ENCODE results near the gene NOTCH1. TPM values are rescaled to one million over a fixed set of nuclear protein-coding genes. Genes with fewer than 3 reads are reported as not detected.

NOTCH1 gene
- total and polyA plus RNA-seq, 4 donors = 28.2 to 75.9 (median 50.0) TPM

DNA sequence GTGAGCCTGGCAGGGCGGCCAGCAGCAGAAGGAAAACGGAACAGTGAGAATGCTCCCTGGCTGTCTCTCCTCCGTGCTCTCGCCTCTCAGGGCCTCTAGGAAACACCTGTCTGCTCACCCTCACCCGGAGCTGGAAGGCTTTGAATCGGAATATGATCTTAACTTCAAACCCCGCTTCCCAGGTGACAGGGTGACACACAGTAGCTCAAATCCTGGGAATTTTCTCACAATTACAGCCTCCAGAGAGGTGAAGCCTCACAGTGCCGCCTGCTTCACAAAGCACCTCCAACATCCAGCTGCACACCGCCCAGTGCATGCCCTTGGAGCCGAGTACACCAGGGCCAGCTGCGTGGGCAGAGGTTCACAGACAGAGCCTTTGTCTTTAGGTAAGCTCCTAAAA, 75.5 kb downstream of the NOTCH1 start:
- H3K4me3 ChIP-seq (ENCODE audit: low read depth, low read length) = no peak overlapping the region
- H3K27me3 ChIP-seq (ENCODE audit: control insufficient read depth, insufficient read depth, low read length) = no peaks in the 10 kb centered on the region
- H3K4me1 ChIP-seq (ENCODE audit: control insufficient read depth, insufficient read depth, low read length) = no peaks in the 10 kb centered on the region
- no peaks in the 10 kb centered on the region for H3K9me3 ChIP-seq (ENCODE audit: control insufficient read depth, insufficient read depth, low read length)
- 93% methylated on average over 11 of the region's 11 CpGs for WGBS (ENCODE audit: insufficient coverage)
- DNase-seq (ENCODE audit: low read depth in 4 of 6, low spot score in 6 of 6) = no peak
- peaks cover 97% of the 10 kb centered on the region for H3K36me3 ChIP-seq (ENCODE audit: control insufficient read depth, insufficient read depth, low read length)
- no peak overlapping the region for H3K27ac ChIP-seq (ENCODE audit: low read depth, low read length)

DNA sequence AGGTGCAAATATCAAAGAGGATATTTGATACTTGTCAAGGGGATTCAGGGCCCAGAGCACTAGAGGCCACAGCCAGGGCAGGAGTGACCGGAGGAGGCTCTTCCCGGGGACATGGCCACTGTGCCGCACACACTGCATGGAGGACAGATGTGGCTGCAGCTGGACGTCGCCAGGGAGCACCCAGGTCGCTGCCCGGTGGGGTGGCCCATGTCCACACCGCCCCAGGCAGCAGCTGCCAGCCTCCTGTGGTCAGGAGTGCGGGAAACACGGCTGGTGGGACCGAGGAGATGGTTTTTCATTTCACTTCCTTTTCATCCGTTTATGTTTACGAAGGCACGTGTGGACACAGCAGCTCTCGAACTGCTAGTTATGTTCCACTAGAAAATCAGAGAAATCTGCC, 78.1 kb downstream of the NOTCH1 start:
- no peak for DNase-seq (ENCODE audit: low read depth in 4 of 6, low spot score in 6 of 6)
- WGBS (ENCODE audit: insufficient coverage) = 84% methylated on average over 11 of the region's 15 CpGs
- Histone ChIP-seq H3K4me3 (ENCODE audit: low read depth, low read length) (no peak overlapping the region), H3K4me1 (ENCODE audit: control insufficient read depth, insufficient read depth, low read length) (no peaks in the 10 kb centered on the region), H3K27ac (ENCODE audit: low read depth, low read length) (no peak overlapping the region), H3K9me3 (ENCODE audit: control insufficient read depth, insufficient read depth, low read length) (no peaks in the 10 kb centered on the region), H3K36me3 (ENCODE audit: control insufficient read depth, insufficient read depth, low read length) (peaks cover 97% of the 10 kb centered on the region), H3K27me3 (ENCODE audit: control insufficient read depth, insufficient read depth, low read length) (no peaks in the 10 kb centered on the region)

DNA sequence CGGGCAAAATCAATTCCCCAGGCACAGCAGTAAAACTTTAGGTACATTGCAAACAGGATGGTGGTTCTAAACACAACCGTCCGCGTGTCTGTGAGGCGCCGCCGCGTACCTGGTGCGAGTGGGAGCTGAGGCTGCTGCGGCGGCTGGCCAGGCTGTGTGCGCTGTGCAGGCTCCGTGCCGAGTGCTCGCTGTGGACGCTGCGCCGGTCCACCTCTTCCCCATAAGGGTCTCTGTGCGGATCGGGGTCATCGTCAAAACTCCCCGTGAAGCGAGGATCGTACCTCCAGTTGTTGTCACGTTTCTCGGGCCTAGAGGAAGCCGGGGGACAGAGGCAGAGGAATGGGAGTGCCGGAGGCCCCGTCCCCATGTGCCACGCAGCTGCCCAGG, 79.7 kb downstream of the NOTCH1 start:
- H3K9me3 ChIP-seq (ENCODE audit: control insufficient read depth, insufficient read depth, low read length) = no peaks in the 10 kb centered on the region
- peaks cover 97% of the 10 kb centered on the region for H3K36me3 ChIP-seq (ENCODE audit: control insufficient read depth, insufficient read depth, low read length)
- H3K27me3 ChIP-seq (ENCODE audit: control insufficient read depth, insufficient read depth, low read length) = no peaks in the 10 kb centered on the region
- H3K27ac ChIP-seq (ENCODE audit: low read depth, low read length) = no peak overlapping the region
- no peaks in the 10 kb centered on the region for H3K4me1 ChIP-seq (ENCODE audit: control insufficient read depth, insufficient read depth, low read length)
- no peak for DNase-seq (ENCODE audit: low read depth in 4 of 6, low spot score in 6 of 6)
- whole genome bisulfite sequencing (ENCODE audit: insufficient coverage) = 97% methylated on average over 30 of the region's 30 CpGs
- no peak overlapping the region for H3K4me3 ChIP-seq (ENCODE audit: low read depth, low read length)

DNA sequence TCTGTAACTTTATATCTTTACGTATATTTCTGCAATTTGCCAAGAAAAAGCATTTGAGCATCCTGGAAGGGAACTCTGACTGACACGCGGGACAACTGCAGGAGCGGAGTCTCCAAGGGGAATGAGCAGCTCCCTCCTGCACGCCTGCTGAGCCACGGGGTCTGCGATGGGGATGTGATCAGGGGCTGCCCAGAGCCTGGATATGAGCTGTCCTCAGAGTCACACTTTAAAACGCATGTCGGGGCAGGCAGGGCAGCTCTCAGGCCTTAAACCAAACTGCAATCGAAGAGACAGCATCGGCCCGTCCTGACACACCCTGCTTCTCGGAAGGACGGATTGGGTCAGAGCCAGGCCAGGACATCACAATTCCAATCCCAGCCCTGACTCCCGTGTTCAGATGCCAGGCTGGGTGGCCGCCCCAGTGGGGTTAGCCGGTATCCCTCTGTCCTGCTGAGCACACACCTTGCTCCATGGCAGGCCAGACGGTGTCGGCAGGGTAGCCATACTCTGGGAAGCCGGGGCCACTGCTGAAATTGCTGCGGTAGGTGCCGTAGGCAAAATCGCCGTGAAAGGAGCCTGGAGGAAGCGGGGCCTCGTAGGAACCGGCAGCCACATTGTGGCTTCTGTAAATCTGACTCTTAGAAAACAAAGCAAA, 80.2 kb downstream of the NOTCH1 start:
- Histone ChIP-seq H3K27me3 (ENCODE audit: control insufficient read depth, insufficient read depth, low read length) (no peaks in the 10 kb centered on the region), H3K36me3 (ENCODE audit: control insufficient read depth, insufficient read depth, low read length) (peaks cover 97% of the 10 kb centered on the region), H3K4me3 (ENCODE audit: low read depth, low read length) (no peak overlapping the region), H3K9me3 (ENCODE audit: control insufficient read depth, insufficient read depth, low read length) (no peaks in the 10 kb centered on the region), H3K27ac (ENCODE audit: low read depth, low read length) (no peak overlapping the region), H3K4me1 (ENCODE audit: control insufficient read depth, insufficient read depth, low read length) (no peaks in the 10 kb centered on the region)
- DNase-seq (ENCODE audit: low read depth in 4 of 6, low spot score in 6 of 6) = no peak
- WGBS (ENCODE audit: insufficient coverage) = 94% methylated on average over 27 of the region's 27 CpGs

DNA sequence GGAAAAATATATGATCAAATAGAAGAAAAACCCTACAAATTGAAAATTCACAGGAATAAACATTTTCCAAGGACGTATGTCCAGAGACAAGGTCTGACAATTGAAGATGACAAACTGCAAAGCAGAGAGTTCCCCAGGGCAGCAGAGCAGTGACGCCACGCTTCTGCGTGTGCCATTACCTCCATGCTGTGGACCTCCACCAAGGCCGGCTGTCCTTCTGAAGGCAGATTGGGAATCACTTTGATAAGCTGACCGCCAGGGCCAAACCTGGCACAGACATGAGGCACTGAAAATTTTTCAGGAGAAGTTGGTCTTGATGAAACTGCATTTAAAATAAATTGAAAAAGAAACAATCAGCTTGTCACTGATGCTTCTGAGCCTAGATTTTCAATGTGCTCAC, 81.6 kb downstream of the NOTCH1 start:
- no peaks in the 10 kb centered on the region for H3K9me3 ChIP-seq (ENCODE audit: control insufficient read depth, insufficient read depth, low read length)
- DNase-seq (ENCODE audit: low read depth in 4 of 6, low spot score in 6 of 6) = no peak
- no peak overlapping the region for H3K4me3 ChIP-seq (ENCODE audit: low read depth, low read length)
- WGBS (ENCODE audit: insufficient coverage) = 95% methylated on average over 6 of the region's 6 CpGs
- no peak overlapping the region for H3K27ac ChIP-seq (ENCODE audit: low read depth, low read length)
- H3K36me3 ChIP-seq (ENCODE audit: control insufficient read depth, insufficient read depth, low read length) = peaks cover 95% of the 10 kb centered on the region
- H3K4me1 ChIP-seq (ENCODE audit: control insufficient read depth, insufficient read depth, low read length) = no peaks in the 10 kb centered on the region
- no peaks in the 10 kb centered on the region for H3K27me3 ChIP-seq (ENCODE audit: control insufficient read depth, insufficient read depth, low read length)

DNA sequence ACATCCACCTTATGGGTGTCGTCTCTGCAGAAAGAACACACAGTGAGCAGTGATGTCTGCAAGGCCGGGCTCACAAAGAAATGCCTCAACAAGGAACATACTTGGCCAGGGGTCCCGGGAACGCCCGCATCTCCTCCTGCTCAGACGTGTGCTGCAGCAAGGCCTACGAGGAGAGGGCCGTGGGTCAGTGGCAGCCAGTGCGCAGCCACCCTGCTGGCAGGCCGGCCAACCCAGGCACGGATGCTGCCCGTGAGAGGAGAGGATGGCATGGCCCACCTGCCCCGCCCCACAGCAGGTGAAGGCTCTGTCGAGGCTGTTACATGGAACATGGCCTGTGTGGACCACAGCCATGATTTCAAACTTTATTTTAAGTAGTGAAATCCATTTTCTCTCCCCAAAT, 82.3 kb downstream of the NOTCH1 start:
- H3K27me3 ChIP-seq (ENCODE audit: control insufficient read depth, insufficient read depth, low read length) = no peaks in the 10 kb centered on the region
- no peaks in the 10 kb centered on the region for H3K4me1 ChIP-seq (ENCODE audit: control insufficient read depth, insufficient read depth, low read length)
- no peak overlapping the region for H3K4me3 ChIP-seq (ENCODE audit: low read depth, low read length)
- no peak for DNase-seq (ENCODE audit: low read depth in 4 of 6, low spot score in 6 of 6)
- H3K9me3 ChIP-seq (ENCODE audit: control insufficient read depth, insufficient read depth, low read length) = no peaks in the 10 kb centered on the region
- WGBS (ENCODE audit: insufficient coverage) = 92% methylated on average over 12 of the region's 14 CpGs
- no peak overlapping the region for H3K27ac ChIP-seq (ENCODE audit: low read depth, low read length)
- H3K36me3 ChIP-seq (ENCODE audit: control insufficient read depth, insufficient read depth, low read length) = peaks cover 97% of the 10 kb centered on the region

DNA sequence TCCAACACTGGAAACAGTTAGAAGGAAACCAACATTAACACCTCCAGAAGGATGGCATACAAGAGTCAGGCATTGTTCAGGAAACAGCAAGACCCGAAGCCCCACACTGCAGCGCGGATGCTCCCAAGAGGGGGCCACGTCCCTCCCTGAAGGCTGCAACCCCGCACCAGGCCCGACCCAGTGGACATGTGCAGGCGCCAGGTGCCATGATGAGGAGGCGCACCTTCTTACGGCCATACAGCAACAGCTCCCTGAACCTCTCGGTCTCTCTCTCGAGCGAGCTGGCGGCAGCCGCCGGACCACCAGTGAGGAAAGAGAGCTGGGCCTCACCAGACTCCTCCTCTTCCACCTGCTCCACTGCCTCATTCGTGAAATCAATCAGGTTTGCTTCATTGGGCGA, 83.2 kb downstream of the NOTCH1 start:
- 95% methylated on average over 14 of the region's 17 CpGs for WGBS (ENCODE audit: insufficient coverage)
- Histone ChIP-seq H3K27me3 (ENCODE audit: control insufficient read depth, insufficient read depth, low read length) (no peaks in the 10 kb centered on the region), H3K9me3 (ENCODE audit: control insufficient read depth, insufficient read depth, low read length) (no peaks in the 10 kb centered on the region), H3K27ac (ENCODE audit: low read depth, low read length) (no peak overlapping the region), H3K4me1 (ENCODE audit: control insufficient read depth, insufficient read depth, low read length) (no peaks in the 10 kb centered on the region), H3K36me3 (ENCODE audit: control insufficient read depth, insufficient read depth, low read length) (peaks cover 99% of the 10 kb centered on the region), H3K4me3 (ENCODE audit: low read depth, low read length) (no peak overlapping the region)
- DNase-seq (ENCODE audit: low read depth in 4 of 6, low spot score in 6 of 6) = no peak

DNA sequence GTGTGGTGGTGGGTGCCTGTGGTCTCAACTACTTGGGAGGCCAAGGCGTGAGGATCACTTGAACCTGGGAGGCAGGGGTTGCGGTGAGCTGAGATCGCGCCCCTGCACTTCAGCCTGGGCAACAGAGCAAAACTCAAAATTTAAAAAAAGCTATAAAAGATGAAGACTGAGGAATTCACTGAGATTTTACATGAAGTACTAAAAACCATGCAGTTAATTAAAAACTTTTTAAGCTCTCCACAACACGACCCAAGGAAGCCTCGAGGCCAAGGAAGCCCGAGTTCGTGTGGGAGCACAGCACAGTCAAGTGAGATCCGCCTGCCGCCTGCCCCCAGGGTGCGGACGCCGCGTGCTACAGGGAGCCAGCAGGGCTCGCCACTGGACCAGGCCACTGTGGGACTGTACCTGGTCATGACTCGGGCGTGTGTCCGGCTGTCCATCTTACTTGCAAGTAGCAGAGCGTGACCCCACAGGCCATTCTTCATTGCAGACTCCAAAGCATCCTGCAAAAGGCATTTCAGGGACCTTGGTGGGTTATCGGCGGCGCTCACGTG, 85.0 kb downstream of the NOTCH1 start:
- H3K36me3 ChIP-seq (ENCODE audit: control insufficient read depth, insufficient read depth, low read length) = peaks cover 99% of the 10 kb centered on the region
- H3K4me3 ChIP-seq (ENCODE audit: low read depth, low read length) = no peak overlapping the region
- no peaks in the 10 kb centered on the region for H3K27me3 ChIP-seq (ENCODE audit: control insufficient read depth, insufficient read depth, low read length)
- H3K9me3 ChIP-seq (ENCODE audit: control insufficient read depth, insufficient read depth, low read length) = no peaks in the 10 kb centered on the region
- 93% methylated on average over 21 of the region's 23 CpGs for WGBS (ENCODE audit: insufficient coverage)
- H3K27ac ChIP-seq (ENCODE audit: low read depth, low read length) = no peak overlapping the region
- DNase-seq (ENCODE audit: low read depth in 4 of 6, low spot score in 6 of 6) = no peak
- no peaks in the 10 kb centered on the region for H3K4me1 ChIP-seq (ENCODE audit: control insufficient read depth, insufficient read depth, low read length)

DNA sequence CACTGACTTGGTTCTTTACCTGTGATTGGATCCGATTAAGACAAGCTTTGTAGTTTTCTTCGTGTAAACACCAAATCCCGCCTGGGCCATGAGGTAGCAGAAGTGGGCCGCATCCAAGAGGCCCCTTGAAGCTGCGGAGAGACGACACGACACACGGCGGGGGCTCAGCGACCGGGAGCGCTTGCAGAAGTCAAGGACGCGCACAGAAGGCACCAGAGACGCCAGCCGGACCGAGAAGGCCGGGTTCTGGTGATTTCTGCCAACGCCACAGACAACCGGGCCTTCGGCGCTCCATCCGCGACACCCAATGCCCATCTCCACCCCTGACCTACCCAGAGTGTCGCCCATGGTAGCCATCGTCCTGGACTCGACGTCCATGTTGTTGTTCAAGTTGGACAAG, 86.4 kb downstream of the NOTCH1 start:
- peaks cover 99% of the 10 kb centered on the region for H3K36me3 ChIP-seq (ENCODE audit: control insufficient read depth, insufficient read depth, low read length)
- H3K27ac ChIP-seq (ENCODE audit: low read depth, low read length) = no peak overlapping the region
- no peak for DNase-seq (ENCODE audit: low read depth in 4 of 6, low spot score in 6 of 6)
- no peaks in the 10 kb centered on the region for H3K9me3 ChIP-seq (ENCODE audit: control insufficient read depth, insufficient read depth, low read length)
- H3K27me3 ChIP-seq (ENCODE audit: control insufficient read depth, insufficient read depth, low read length) = no peaks in the 10 kb centered on the region
- no peaks in the 10 kb centered on the region for H3K4me1 ChIP-seq (ENCODE audit: control insufficient read depth, insufficient read depth, low read length)
- 97% methylated on average over 28 of the region's 28 CpGs for WGBS (ENCODE audit: insufficient coverage)
- H3K4me3 ChIP-seq (ENCODE audit: low read depth, low read length) = no peak overlapping the region

DNA sequence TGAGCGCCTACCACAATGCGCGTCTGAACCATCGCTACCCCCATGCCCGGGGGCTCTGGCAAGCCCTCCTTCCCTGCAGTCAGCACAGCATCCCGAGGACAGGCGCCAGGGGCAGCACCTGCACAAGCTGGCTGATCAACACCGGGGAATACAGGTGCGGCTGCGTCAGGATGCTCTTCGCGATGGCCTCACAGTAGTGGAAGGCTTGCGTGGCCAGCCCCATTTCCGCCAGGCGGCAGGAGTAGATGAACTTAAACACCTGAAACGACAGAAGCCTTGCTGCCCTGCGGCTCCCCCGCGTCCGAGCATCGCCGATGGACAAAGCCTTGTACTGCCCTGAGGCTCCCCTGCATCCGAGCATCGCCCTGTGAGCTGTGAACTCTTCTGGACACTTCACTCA, 88.5 kb downstream of the NOTCH1 start:
- DNase-seq (ENCODE audit: low read depth in 4 of 6, low spot score in 6 of 6) = no peak
- no peaks in the 10 kb centered on the region for H3K27me3 ChIP-seq (ENCODE audit: control insufficient read depth, insufficient read depth, low read length)

More for the DNA sequence above, 88.5 kb downstream of the NOTCH1 start:
- Histone ChIP-seq H3K9me3 (ENCODE audit: control insufficient read depth, insufficient read depth, low read length) (no peaks in the 10 kb centered on the region), H3K4me1 (ENCODE audit: control insufficient read depth, insufficient read depth, low read length) (no peaks in the 10 kb centered on the region), H3K4me3 (ENCODE audit: low read depth, low read length) (no peak overlapping the region), H3K36me3 (ENCODE audit: control insufficient read depth, insufficient read depth, low read length) (peaks cover 90% of the 10 kb centered on the region), H3K27ac (ENCODE audit: low read depth, low read length) (no peak overlapping the region)
- WGBS (ENCODE audit: insufficient coverage) = 95% methylated on average over 24 of the region's 24 CpGs
